Activated B cell treated with CpG ODN at 0.5 μM for 24 hours (primary cell): ENCODE measurements around the gene SPOP. TPM values are rescaled to one million over a fixed set of nuclear protein-coding genes. Genes with fewer than 3 reads are reported as not detected.
"Not testable (repeated sequence)": the region's sequence is repeated elsewhere in the genome, so short reads cannot be mapped to it uniquely, and the experiment has no call there.

Experiments
- ATAC-seq: fragments of 200-7000 bp; cut with Tn5 transposase; one replicate; pipeline ENCODE4 v1.10.0; 2021; ENCODE audit warnings: low read depth, mild to moderate bottlenecking, moderate library complexity
- CTCF ChIA-PET: fragments of 350-600 bp; sonication (Branson Sonifier 250); formaldehyde crosslinking; loops from one replicate; lab custom pipeline; 2021; ENCODE audit warnings: antibody characterized with exemption; lab: Charles Lee
- POLR2A ChIA-PET: fragments of 350-600 bp; sonication (Branson Sonifier 250); formaldehyde crosslinking; loops from one replicate; lab custom pipeline; 2021; ENCODE audit warnings: antibody characterized with exemption; lab: Charles Lee
- DNase-seq: peaks from one replicate; pipeline ENCODE4 v3.0.0; 2022
- H3K27ac Mint-ChIP-seq: one replicate; pipeline ENCODE4 v1.8.0; 2020; ENCODE audit warnings: mixed read lengths
- H3K27me3 Mint-ChIP-seq: one replicate; pipeline ENCODE4 v1.8.0; 2021; ENCODE audit warnings: mixed read lengths
- H3K36me3 Mint-ChIP-seq: one replicate; pipeline ENCODE4 v1.8.0; 2021; ENCODE audit warnings: low read depth, mixed read lengths
- H3K4me1 Mint-ChIP-seq: one replicate; pipeline ENCODE4 v1.8.0; 2021; ENCODE audit warnings: mixed read lengths
- H3K4me3 Mint-ChIP-seq: one replicate; pipeline ENCODE4 v1.8.0; 2020; ENCODE audit warnings: mild to moderate bottlenecking, mixed read lengths
- H3K9me3 Mint-ChIP-seq: one replicate; pipeline ENCODE4 v1.8.0; 2020; ENCODE audit warnings: mixed read lengths
- intact Hi-C: fragments of 100-400 bp; cut with micrococcal nuclease; formaldehyde crosslinking; loops from one replicate; pipeline ENCODE4 v1.15.1; 2024
- total RNA-seq: library from RNA; stranded (reverse); gene quantifications from 2 replicates; pipeline ENCODE4 v1.2.3, GENCODE V29; 2022
- TF ChIP-seq, protein P1 (sequence below): fragments of 200-600 bp; IDR thresholded peaks from one replicate; pipeline ENCODE4 v1.8.0; 2022; ENCODE audit warnings: antibody characterized with exemption, mild to moderate bottlenecking

Gene SPOP
- total RNA-seq, 1 donor from 2014 or later: 65.8 TPM

DNA sequence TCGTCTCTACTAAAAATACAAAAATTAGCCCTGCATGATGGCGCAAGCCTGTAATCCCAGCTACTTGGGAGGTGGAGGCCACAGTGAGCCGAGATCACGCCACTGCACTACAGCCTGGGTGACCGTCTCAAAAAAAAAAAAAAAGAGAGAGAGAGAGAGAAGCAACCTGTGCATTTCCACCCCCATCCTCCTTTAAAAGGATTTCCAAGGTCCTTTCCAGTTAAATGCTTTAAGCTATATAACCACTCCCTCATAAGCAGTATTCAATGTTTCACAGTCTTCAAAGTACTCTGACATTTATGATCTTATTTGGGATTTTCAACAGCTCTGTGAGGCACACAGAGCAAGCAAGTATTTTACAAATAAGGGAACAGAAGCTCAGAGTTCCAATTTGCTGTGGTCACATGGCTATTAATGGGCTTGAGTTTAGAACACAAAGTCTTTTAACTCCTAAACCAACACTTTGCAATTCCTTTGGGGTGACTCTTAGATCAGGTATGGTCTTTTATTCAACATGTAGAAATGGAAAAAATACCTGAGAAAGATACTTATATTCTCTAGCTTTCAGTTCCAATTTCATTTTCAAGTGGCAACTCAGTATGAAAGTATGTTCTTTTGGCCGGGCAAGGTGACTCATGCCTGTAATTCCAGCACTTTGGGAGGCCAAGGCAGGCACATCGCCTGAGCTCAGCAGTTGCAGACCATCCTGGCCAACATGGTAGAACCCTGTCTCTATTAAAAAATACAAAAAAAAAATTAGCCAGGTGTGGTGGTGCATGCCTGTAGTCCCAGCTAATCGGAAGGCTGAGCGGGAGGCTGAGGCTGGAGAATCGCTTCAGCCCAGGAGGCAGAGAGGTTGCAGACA, 31.3 kb downstream of the SPOP start:
- Mint-ChIP-seq H3K36me3 (peaks cover 3% of the 10 kb centered on the region), H3K9me3 (no peaks in the 10 kb centered on the region), H3K27ac (no peak overlapping the region), H3K27me3 (no peaks in the 10 kb centered on the region), H3K4me3 (no peak overlapping the region), H3K4me1 (peaks cover 32% of the 10 kb centered on the region)
- TF ChIP-seq, protein P1, sequence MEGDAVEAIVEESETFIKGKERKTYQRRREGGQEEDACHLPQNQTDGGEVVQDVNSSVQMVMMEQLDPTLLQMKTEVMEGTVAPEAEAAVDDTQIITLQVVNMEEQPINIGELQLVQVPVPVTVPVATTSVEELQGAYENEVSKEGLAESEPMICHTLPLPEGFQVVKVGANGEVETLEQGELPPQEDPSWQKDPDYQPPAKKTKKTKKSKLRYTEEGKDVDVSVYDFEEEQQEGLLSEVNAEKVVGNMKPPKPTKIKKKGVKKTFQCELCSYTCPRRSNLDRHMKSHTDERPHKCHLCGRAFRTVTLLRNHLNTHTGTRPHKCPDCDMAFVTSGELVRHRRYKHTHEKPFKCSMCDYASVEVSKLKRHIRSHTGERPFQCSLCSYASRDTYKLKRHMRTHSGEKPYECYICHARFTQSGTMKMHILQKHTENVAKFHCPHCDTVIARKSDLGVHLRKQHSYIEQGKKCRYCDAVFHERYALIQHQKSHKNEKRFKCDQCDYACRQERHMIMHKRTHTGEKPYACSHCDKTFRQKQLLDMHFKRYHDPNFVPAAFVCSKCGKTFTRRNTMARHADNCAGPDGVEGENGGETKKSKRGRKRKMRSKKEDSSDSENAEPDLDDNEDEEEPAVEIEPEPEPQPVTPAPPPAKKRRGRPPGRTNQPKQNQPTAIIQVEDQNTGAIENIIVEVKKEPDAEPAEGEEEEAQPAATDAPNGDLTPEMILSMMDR: no peak
- intact Hi-C loops: no loop called here
- DNase-seq (no peak), ATAC-seq (peak; percentile 69)
- CTCF ChIA-PET: interaction anchor here (0.8 to 0.9 kb wide), 3 partner anchors 24 to 76 kb away, joined by 3 read pairs; no protein-coding TSS in a partner anchor
- POLR2A ChIA-PET: interaction anchor here (0.6 to 1.3 kb wide), 2 partner anchors 31 to 110 kb away, joined by 4 read pairs; partner anchors contain the start of gene SPOP

DNA sequence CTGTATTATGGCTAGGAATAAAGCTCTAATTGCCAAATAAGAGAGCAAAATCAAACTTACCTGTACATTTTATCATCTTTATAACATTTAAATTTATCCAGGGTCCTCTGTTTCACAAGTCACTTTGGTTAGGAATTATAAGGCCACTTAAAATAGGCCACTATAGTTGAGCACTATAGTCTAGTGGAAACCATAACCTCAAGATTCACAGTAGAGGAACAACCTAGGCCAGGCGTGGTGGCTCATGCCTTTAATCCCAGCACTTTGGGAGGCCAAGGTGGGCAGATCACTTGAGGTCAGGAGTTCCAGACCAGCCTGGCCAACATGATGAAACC, 31.9 kb downstream of the SPOP start:
- peaks cover 30% of the 10 kb centered on the region for H3K4me1 Mint-ChIP-seq
- DNase-seq, H3K36me3 Mint-ChIP-seq, H3K9me3 Mint-ChIP-seq, H3K27ac Mint-ChIP-seq, intact Hi-C loops, ATAC-seq, H3K27me3 Mint-ChIP-seq, H3K4me3 Mint-ChIP-seq: not testable (repeated sequence)
- CTCF ChIA-PET: interaction anchor here (0.8 to 0.9 kb wide), 2 partner anchors 49 to 76 kb away, joined by 3 read pairs; no protein-coding TSS in a partner anchor
- POLR2A ChIA-PET: interaction anchor here (1.3 kb wide), 1 partner anchor 31 kb away, joined by 4 read pairs; the partner anchor contains the start of gene SPOP

DNA sequence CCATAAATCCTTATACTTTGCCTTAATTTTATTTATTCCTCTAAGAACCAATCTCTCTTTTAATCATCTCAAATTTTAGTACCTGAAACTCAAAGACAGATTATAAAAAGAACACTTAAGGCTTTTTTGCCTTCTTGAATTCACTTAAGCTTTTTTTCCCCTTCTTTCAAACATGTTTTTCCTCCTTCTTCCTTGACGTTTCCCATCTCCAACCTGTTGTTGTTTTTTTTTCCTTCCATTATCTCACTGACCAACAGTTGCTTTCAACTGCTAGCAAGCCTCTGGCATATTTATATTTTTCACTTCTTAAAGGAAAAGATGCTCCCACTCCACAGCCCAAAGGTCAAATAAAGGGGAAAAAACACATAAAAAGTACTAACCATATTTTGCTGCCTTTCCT, 32.2 kb downstream of the SPOP start:
- Mint-ChIP-seq H3K4me3 (no peak overlapping the region), H3K9me3 (no peaks in the 10 kb centered on the region), H3K4me1 (peaks cover 29% of the 10 kb centered on the region), H3K27me3 (no peaks in the 10 kb centered on the region), H3K27ac (peak overlapping the region; percentile 13), H3K36me3 (peaks cover 5% of the 10 kb centered on the region)
- DNase-seq (no peak), ATAC-seq (no peak)
- ChIA-PET POLR2A (interaction anchor here (1.3 kb wide), 1 partner anchor 32 kb away, joined by 4 read pairs; the partner anchor contains the start of gene SPOP), CTCF (no interaction called here)
- TF ChIP-seq, protein P1: no peak
- intact Hi-C loops: no loop called here

DNA sequence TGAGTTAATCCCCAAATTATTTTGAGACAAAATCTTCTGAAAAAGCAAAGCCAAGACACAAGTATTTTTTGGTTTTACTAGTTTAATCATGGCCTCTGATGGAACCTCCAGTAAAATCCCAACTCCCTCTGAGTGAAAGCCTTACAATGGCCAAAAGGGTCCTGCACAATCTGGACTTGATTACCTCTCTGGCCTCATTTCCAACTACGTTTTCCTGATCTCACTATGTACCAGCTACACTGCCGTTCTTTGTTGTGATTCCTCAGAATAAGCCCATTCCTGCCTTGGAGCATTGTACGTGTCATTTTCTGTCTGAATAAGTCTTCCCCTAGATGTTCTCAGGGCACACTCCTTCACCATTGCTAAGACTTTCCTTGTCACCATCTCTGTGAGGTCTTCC, 37.3 kb downstream of the SPOP start:
- POLR2A ChIA-PET: no interaction called here
- no peak overlapping the region for H3K4me3 Mint-ChIP-seq
- ATAC-seq (no peak), DNase-seq (no peak)
- H3K4me1 Mint-ChIP-seq: peaks cover 11% of the 10 kb centered on the region
- TF ChIP-seq, protein P1: no peak
- H3K27me3 Mint-ChIP-seq: no peaks in the 10 kb centered on the region
- peaks cover 18% of the 10 kb centered on the region for H3K36me3 Mint-ChIP-seq
- CTCF ChIA-PET: no interaction called here
- H3K9me3 Mint-ChIP-seq: no peaks in the 10 kb centered on the region
- no peak overlapping the region for H3K27ac Mint-ChIP-seq
- intact Hi-C loops: no loop called here

DNA sequence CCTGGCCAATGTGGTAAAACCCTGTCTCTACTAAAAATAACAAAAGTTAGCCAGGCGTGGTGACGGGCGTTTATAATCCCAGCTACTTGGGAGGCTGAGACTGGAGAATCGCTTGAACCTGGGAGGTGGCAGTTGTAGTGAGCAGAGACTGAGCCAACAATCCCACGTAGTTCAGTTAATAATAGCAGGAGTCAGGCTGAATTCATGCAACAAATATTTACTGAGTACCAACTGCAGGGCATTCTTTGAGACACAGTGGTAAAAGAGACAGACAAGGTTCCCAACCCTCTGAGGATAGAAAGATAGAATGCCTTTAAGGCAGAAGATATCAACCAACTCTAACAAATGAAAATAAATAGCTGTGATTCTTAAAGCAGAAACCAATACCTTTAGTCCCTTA, 39.1 kb downstream of the SPOP start:
- ChIA-PET CTCF (no interaction called here), POLR2A (no interaction called here)
- Mint-ChIP-seq H3K27me3 (no peaks in the 10 kb centered on the region), H3K9me3 (no peaks in the 10 kb centered on the region), H3K4me1 (peaks cover 10% of the 10 kb centered on the region), H3K36me3 (peaks cover 28% of the 10 kb centered on the region), H3K27ac (no peak overlapping the region), H3K4me3 (no peak overlapping the region)
- TF ChIP-seq, protein P1: no peak
- no peak for ATAC-seq
- intact Hi-C loops: no loop called here
- DNase-seq: no peak
